HG03280 (cell line): Measurements from ENCODE around the gene MCM3AP.

Experiments used
- ATAC-seq: cut with Tn5 transposase; IDR thresholded peaks from one replicate; pipeline ENCODE4 v1.9.1; 2021; ENCODE audit warnings: mild to moderate bottlenecking, moderate library complexity; ENCODE audit not compliant: unreplicated experiment

MCM3AP gene

DNA sequence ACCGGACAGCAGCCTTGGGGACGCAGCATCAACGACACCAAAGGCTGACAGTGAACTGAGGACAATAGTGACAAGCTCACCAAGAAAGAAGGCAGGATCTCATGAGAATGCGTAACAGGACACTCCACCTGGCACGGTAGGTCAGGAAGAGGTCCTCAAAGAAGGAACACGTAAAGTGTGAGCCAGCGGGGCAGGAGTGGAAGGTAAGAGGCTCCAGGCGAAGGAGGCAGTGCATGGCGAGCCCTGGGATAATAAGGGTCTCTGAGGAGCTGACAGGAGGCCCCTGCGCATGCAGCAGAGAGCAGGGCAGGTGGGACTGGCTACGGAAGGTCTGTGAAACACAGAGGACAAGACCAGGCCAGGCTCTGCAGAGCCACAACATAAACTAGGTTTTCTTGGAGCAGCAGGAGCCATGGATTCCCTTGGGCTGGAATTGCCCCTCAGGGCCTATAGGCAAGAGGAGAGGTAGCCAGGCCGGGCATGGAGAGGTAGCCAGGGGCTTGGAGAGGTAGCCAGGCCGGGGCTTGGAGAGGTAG lies 65.1 kb downstream of the MCM3AP start:
- no peak for ATAC-seq

GRCh38 chr21:46219591-46220239 lies 65.7 kb downstream of the MCM3AP start:
- ATAC-seq = no peak

- ATAC-seq = no peak
Measured at GRCh38 chr21:46218906-46219590, 66.4 kb downstream of the MCM3AP start.

DNA sequence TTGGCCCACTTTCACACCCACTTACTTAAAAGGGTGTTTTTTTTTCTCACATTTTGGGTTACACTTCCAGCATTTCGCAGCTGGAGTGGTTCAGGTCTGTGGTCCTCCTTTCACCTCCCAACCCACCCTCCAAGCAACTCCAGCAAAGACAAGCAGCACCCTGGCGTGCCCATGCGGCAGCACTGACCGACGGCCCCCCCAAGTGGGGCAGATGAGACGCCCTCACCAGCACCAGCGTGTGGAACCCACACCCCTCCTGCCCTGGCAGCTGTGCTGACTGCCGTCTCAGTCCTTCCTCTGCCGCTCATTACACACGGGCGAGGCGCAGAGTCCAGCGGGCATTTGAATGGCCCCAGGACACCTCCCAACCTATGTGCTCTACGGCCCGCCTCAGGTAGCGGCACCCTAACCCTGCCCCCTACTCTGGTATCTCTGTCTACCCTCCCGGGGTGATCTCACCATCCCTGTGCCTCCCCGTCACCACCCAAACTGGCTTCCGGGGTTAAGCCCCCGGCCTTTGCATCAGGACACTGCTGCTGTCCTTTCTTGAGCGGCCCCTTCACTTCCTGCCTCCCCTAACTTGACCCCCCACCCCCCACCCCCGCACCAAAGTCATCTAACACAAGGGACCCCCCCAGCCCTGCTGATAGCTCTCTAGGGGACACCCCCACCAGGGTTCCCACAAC lies 67.8 kb downstream of the MCM3AP start:
- ATAC-seq = no peak

DNA sequence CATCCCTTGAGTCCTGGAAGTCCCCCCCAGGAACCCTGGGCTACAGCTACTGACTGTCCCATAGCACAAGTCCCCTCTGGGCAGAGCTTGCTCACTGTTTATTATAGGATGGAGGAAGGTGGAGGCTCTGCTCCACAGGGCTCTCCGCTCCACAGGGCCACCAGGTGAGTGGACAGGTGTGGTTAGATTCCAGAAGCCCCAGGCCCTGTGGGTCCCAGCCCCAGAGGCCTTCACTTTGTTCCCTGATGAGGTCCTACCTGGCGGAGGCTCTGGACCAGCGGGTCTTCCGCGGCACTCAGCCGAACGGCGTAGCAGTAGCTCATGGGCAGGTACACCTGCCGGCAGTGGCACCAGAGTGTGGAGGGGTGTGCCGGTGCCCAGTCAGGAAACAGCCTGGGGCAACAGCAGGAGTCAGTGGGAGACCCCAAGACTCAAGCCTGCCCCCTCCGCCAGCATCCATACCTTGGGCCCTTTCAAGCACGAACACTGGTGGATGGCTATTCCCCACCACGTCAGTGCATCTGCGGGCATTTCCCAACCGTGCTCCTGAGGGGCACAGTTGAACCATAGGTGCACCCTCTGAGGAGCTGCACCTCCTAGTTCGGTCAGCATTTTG lies 69.2 kb downstream of the MCM3AP start:
- no peak for ATAC-seq

GRCh38 chr21:46215436-46216131 lies 69.8 kb downstream of the MCM3AP start:
- no peak for ATAC-seq

DNA sequence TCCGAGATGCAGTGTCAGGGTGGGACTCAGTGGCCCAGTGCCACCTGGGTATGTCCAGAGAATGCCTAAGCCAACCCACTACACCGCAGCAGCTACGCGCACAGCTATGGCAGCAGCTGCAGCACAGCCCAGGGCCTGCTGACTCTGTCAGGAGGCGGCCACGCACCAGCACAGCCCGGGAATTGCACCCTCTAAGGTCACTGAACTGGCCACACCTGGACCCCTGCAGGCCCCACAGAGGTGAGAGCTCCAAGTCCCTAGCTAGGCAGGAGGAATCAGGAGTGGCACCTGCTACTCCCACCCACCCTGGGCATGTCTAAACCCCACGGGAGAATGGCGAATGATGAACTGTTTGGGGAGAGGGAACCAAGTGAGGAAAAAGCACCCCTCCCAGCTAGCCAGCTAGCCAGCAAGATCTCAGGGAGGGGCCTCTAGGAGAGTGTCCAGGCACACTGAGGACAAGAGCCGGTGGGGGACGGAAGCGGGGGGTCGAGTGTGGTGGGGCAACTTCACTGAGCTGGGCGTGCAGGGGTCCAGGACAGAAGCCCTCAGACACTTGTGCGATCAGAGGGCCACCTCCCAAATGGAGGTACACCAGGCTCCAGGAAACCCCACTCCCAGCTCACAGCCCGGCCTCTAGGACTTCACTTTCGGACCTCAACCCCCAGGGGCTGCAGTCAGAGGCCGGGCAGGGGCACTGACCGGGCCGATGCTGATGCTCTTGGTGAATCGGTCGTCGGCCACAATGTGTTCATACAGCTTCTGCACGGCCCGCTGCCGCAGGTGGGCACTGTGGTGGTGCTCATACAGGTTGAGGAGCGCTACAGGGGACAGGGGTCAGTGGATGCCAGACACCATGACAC lies 70.7 kb downstream of the MCM3AP start:
- no peak for ATAC-seq

DNA sequence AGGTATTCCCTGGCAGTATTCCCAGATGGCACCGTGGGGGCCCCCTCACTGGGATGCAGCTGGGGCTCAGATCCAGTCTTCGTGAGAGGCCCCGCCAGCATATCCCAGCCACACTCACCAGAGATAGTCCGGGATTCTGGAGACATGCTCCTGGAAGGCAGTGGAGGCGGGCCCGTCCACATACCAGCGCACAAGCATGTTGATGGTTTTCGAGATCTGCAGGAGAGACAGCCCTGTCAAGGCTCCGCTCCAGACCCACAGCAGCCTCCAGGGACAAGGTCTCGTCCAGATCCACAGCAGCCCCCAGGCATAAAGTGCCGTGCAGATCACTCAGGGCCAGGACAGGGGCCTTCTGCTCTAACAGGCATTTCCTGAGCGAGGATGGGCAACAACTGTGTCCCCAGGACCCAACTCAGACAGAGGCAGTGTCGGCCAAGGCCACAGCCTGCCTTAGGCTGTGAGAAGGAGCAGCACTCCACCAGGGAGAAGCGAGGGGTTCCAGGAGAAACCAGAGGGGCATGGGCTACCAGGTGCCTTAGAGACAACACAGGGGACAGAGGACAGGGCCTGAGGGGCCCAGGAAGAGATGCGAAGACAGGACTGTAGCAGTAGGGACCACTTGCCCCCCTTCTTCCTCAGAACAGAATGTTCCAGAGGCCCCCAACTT lies 71.7 kb downstream of the MCM3AP start:
- ATAC-seq = no peak

- ATAC-seq = no peak
Measured at GRCh38 chr21:46212721-46213484, 72.5 kb downstream of the MCM3AP start.

GRCh38 chr21:46211786-46212720 lies 73.4 kb downstream of the MCM3AP start:
- ATAC-seq = no peak

DNA sequence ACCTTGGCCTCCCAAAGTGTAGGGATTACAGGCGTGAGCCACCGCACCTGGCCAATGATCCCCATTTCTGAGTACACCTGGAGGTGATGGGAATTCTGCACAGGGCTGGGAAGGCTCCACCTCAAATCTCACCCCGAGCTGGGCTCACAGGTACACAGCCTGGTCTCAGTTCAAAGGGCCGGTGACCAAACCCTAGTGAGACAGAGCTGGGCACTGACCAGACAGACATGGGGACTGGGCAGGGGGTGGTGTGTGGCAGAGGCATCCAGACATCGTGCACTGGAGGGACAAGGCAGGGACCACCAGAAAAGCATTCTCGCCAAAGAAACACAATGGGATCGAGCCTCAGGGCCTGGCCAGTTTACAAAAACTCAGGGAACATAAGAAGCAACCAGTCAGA lies 74.0 kb downstream of the MCM3AP start:
- no peak for ATAC-seq

GRCh38 chr21:46210378-46211136 lies 74.9 kb downstream of the MCM3AP start:
- ATAC-seq = no peak

GRCh38 chr21:46208761-46209721 lies 76.4 kb downstream of the MCM3AP start:
- ATAC-seq = no peak

DNA sequence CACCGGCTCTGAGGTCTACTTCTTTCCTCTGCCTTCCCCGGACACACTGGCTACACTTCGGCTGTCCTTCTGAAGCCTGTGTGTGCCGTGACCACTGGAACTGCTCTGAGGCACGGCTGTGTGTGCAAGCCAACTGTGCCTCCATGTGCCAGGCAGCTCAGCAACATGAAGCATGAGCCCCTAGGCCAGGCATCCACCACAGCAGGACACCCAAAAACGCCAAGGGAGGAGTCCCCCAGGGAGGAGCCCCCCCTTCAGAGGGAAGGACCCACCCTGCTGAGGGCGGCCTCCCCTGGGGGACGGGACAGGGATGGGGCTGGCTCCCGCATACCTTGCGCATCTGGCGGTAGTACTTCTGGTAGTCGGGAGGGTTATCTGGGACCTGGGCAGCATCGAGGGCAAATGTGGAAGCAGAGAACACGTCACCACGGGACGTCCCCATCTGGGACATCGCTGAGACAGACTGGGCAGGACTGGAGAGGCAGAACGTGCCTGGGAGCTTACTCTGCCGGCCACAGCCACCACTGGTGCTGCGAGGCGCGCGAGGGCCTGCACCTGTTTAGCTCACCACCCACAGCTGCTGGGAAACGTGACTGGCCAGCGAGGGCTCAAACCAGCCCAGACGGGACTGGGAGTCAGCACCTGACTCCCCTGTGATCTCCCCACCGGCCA lies 77.4 kb downstream of the MCM3AP start:
- ATAC-seq = no peak
